Endodermal cell (in vitro differentiated cells): Measurements from ENCODE around the gene TTC7B. TPM values are rescaled to one million over a fixed set of nuclear protein-coding genes. Genes with fewer than 3 reads are reported as not detected.

Experiments
- DNase-seq: peaks from one replicate; pipeline ENCODE4 v3.0.0-alpha.2; 2017
- H3K27ac ChIP-seq: 2 replicates; pipeline ENCODE4 v1.5.1; 2013; ENCODE audit warnings: mild to moderate bottlenecking, low read depth, low read length, moderate library complexity
- H3K27me3 ChIP-seq: 2 replicates; pipeline ENCODE4 v1.6.1; 2013; ENCODE audit warnings: mild to moderate bottlenecking, low read length, moderate library complexity; ENCODE audit not compliant: insufficient read depth, control insufficient read depth, poor library complexity, severe bottlenecking
- H3K36me3 ChIP-seq: 2 replicates; pipeline ENCODE4 v1.7.0; 2013; ENCODE audit warnings: mild to moderate bottlenecking, low read length, moderate library complexity; ENCODE audit not compliant: control insufficient read depth, insufficient read depth
- H3K4me1 ChIP-seq: one replicate; pipeline ENCODE4 v1.7.0; 2013; ENCODE audit warnings: low read length; ENCODE audit not compliant: control insufficient read depth, insufficient read depth
- H3K4me3 ChIP-seq: 2 replicates; pipeline ENCODE4 v1.5.1; 2013; ENCODE audit warnings: mild to moderate bottlenecking, low read length, moderate library complexity
- H3K9ac ChIP-seq: 2 replicates; pipeline ENCODE4 v1.6.1; 2013; ENCODE audit warnings: mild to moderate bottlenecking, low read length, moderate library complexity; ENCODE audit not compliant: poor library complexity, severe bottlenecking; ENCODE audit errors: extremely low read depth
- H3K9me3 ChIP-seq: 2 replicates; pipeline ENCODE4 v1.6.1; 2013; ENCODE audit warnings: mild to moderate bottlenecking, low read length, moderate library complexity; ENCODE audit not compliant: control insufficient read depth
- H3K27ac Mint-ChIP-seq: 2 replicates; pipeline ENCODE4 v1.8.0; 2020; ENCODE audit warnings: mixed read lengths
- H3K27me3 Mint-ChIP-seq: 2 replicates; pipeline ENCODE4 v1.8.0; 2021; ENCODE audit warnings: mild to moderate bottlenecking, mixed read lengths; ENCODE audit not compliant: insufficient read depth
- H3K36me3 Mint-ChIP-seq: 2 replicates; pipeline ENCODE4 v1.8.0; 2020; ENCODE audit warnings: low read depth, mixed read lengths
- H3K4me1 Mint-ChIP-seq: 2 replicates; pipeline ENCODE4 v1.8.0; 2020; ENCODE audit warnings: mixed read lengths
- H3K4me3 Mint-ChIP-seq: 2 replicates; pipeline ENCODE4 v1.8.0; 2020; ENCODE audit warnings: mild to moderate bottlenecking, moderate library complexity, mixed read lengths
- H3K9me3 Mint-ChIP-seq: 2 replicates; pipeline ENCODE4 v1.8.0; 2020; ENCODE audit warnings: mild to moderate bottlenecking, mixed read lengths
- CTCF ChIP-seq: fragments of 200-600 bp; sonication (generic); conservative IDR thresholded peaks from 2 replicates; pipeline ENCODE4 v1.5.0; 2021; ENCODE audit warnings: antibody characterized with exemption, mild to moderate bottlenecking
- WGBS, 2 experiments: methylation state at CpG; one replicate each; pipeline versions ENCODE4 v1.1.5 to v1.1.7; 2013; ENCODE audit warnings: missing lambda C conversion rate in 2 of 2, mixed read lengths in 1 of 2; ENCODE audit not compliant: insufficient coverage in 1 of 2, insufficient read length in 1 of 2; 5-methylcytosine and 5-hydroxymethylcytosine counted together
- total RNA-seq, 2 donors: library from RNA; stranded (reverse); fragmentation: NEBNext Ultra II Directional in 1 of 2; extraction: Animal tissue kit (Norgen Biotek cat#: 25700) in 1 of 2; gene quantifications; 2 replicates in 1 of 2; 3 replicates in 1 of 2; pipeline ENCODE4 v1.2.1, GENCODE V29; 2021

TTC7B gene
- total RNA-seq, 2 donors from 2014 or later = 51.3 to 62.6 TPM

- H3K4me3 Mint-ChIP-seq = no peak overlapping the region
- H3K9ac ChIP-seq = no peak overlapping the region
- no peak overlapping the region for H3K4me3 ChIP-seq
- no peak for DNase-seq
- no peak overlapping the region for H3K27ac ChIP-seq
- H3K27me3 ChIP-seq = no peaks in the 10 kb centered on the region
- no peaks in the 10 kb centered on the region for H3K9me3 Mint-ChIP-seq
- WGBS, 2 experiments = 93 to 95% methylated on average over 3 of the region's 3 CpGs
- H3K27ac Mint-ChIP-seq = no peak overlapping the region
- no peak for TF ChIP-seq CTCF
- peaks cover 9% of the 10 kb centered on the region for H3K36me3 Mint-ChIP-seq
- no peaks in the 10 kb centered on the region for H3K4me1 ChIP-seq
- H3K9me3 ChIP-seq = no peaks in the 10 kb centered on the region
- no peaks in the 10 kb centered on the region for H3K27me3 Mint-ChIP-seq
- no peaks in the 10 kb centered on the region for H3K36me3 ChIP-seq
- H3K4me1 Mint-ChIP-seq = peaks cover 3% of the 10 kb centered on the region
Observed at GRCh38 chr14:90539496-90539775, 276.8 kb downstream of the TTC7B start.

GRCh38 chr14:90538716-90539495 is 277.3 kb downstream of the TTC7B start:
- no peak overlapping the region for H3K27ac Mint-ChIP-seq
- Histone ChIP-seq H3K36me3 (no peaks in the 10 kb centered on the region), H3K4me1 (no peaks in the 10 kb centered on the region), H3K4me3 (no peak overlapping the region), H3K9me3 (no peaks in the 10 kb centered on the region), H3K27me3 (no peaks in the 10 kb centered on the region), H3K27ac (no peak overlapping the region), H3K9ac (no peak overlapping the region)
- no peaks in the 10 kb centered on the region for H3K27me3 Mint-ChIP-seq
- H3K9me3 Mint-ChIP-seq = no peaks in the 10 kb centered on the region
- 85 to 96% methylated on average over 9 to 13 of the region's 13 CpGs for WGBS, 2 experiments
- H3K36me3 Mint-ChIP-seq = peaks cover 9% of the 10 kb centered on the region
- peaks cover 3% of the 10 kb centered on the region for H3K4me1 Mint-ChIP-seq
- DNase-seq = no peak
- TF ChIP-seq CTCF = no peak
- H3K4me3 Mint-ChIP-seq = no peak overlapping the region

GRCh38 chr14:90538095-90538494 is 278.1 kb downstream of the TTC7B start:
- DNase-seq = no peak
- Histone ChIP-seq H3K9ac (no peak overlapping the region), H3K9me3 (no peaks in the 10 kb centered on the region), H3K27ac (no peak overlapping the region), H3K36me3 (no peaks in the 10 kb centered on the region), H3K4me3 (no peak overlapping the region), H3K4me1 (no peaks in the 10 kb centered on the region), H3K27me3 (no peaks in the 10 kb centered on the region)
- Mint-ChIP-seq H3K4me1 (peaks cover 3% of the 10 kb centered on the region), H3K9me3 (no peaks in the 10 kb centered on the region), H3K27me3 (no peaks in the 10 kb centered on the region), H3K4me3 (no peak overlapping the region), H3K27ac (no peak overlapping the region), H3K36me3 (peaks cover 9% of the 10 kb centered on the region)
- 78 to 100% methylated on average over 4 to 10 of the region's 10 CpGs for WGBS, 2 experiments
- TF ChIP-seq CTCF = no peak
